CD4-positive, alpha-beta T cell treated with Interleukin-6 for 4 hours (primary cell): ENCODE data around the gene HPCAL4.

Experiments used
- DNase-seq: peaks from one replicate; pipeline ENCODE4 v3.0.0-alpha.2; 2020; ENCODE audit warnings: mixed read lengths

HPCAL4 gene

GRCh38 chr1:39647247-39647646, 44.0 kb downstream of the HPCAL4 start:
- no peak for DNase-seq

- DNase-seq = no peak
Measured at GRCh38 chr1:39646232-39647081, 44.8 kb downstream of the HPCAL4 start.

GRCh38 chr1:39645411-39646043, 45.7 kb downstream of the HPCAL4 start:
- no peak for DNase-seq

GRCh38 chr1:39643705-39644104, 47.5 kb downstream of the HPCAL4 start:
- DNase-seq = no peak

- DNase-seq = no peak
Measured at GRCh38 chr1:39642796-39643195, 48.4 kb downstream of the HPCAL4 start.

- no peak for DNase-seq
Measured at GRCh38 chr1:39640861-39641260, 50.4 kb downstream of the HPCAL4 start.

GRCh38 chr1:39639305-39640130, 51.7 kb downstream of the HPCAL4 start, which contains the start of gene HEYL:
Gene HEYL, minus strand, starts transcription at chr1:39639643. Its CDS starts 18 bp downstream, at chr1:39639625.
- DNase-seq = peak; percentile 80

GRCh38 chr1:39638965-39639304, 52.3 kb downstream of the HPCAL4 start:
- DNase-seq = no peak

- no peak for DNase-seq
Measured at GRCh38 chr1:39637361-39637760, 53.9 kb downstream of the HPCAL4 start.

- no peak for DNase-seq
Measured at GRCh38 chr1:39635871-39636210, 55.4 kb downstream of the HPCAL4 start.

GRCh38 chr1:39635205-39635870, 55.9 kb downstream of the HPCAL4 start:
- DNase-seq = no peak

GRCh38 chr1:39633422-39633821, 57.8 kb downstream of the HPCAL4 start:
- no peak for DNase-seq

- no peak for DNase-seq
Measured at GRCh38 chr1:39632682-39633417, 58.4 kb downstream of the HPCAL4 start.

GRCh38 chr1:39632323-39632681, 58.9 kb downstream of the HPCAL4 start:
- DNase-seq = no peak

- no peak for DNase-seq
Measured at GRCh38 chr1:39631361-39632322, 59.6 kb downstream of the HPCAL4 start.

- DNase-seq = no peak
Measured at GRCh38 chr1:39628807-39629350, 62.4 kb downstream of the HPCAL4 start.
